Activated CD4-positive, alpha-beta T cell treated with anti-CD3 and anti-CD28 coated beads for 36 hours (primary cell): ENCODE measurements around the gene WASHC4. TPM values are rescaled to one million over a fixed set of nuclear protein-coding genes. Genes with fewer than 3 reads are reported as not detected.

Experiments used
- ATAC-seq: fragments of 200-7000 bp; cut with Tn5 transposase; one replicate; pipeline ENCODE4 v1.10.0; 2021; ENCODE audit warnings: mild to moderate bottlenecking, moderate library complexity
- CTCF ChIA-PET: fragments of 350-600 bp; sonication (Branson Sonifier 250); formaldehyde crosslinking; loops from one replicate; lab custom pipeline; 2021; ENCODE audit warnings: antibody characterized with exemption; lab: Charles Lee
- POLR2A ChIA-PET: fragments of 350-600 bp; sonication (Branson Sonifier 250); formaldehyde crosslinking; loops from one replicate; lab custom pipeline; 2021; ENCODE audit warnings: antibody characterized with exemption, inconsistent platforms; lab: Charles Lee
- DNase-seq: peaks from one replicate; pipeline ENCODE4 v3.0.0-alpha.2; 2020
- H3K27ac Mint-ChIP-seq: one replicate; pipeline ENCODE4 v1.8.0; 2021; ENCODE audit warnings: mixed read lengths
- H3K27me3 Mint-ChIP-seq: one replicate; pipeline ENCODE4 v1.8.0; 2021; ENCODE audit warnings: mixed read lengths
- H3K36me3 Mint-ChIP-seq: one replicate; pipeline ENCODE4 v1.8.0; 2021; ENCODE audit warnings: low read depth, mixed read lengths
- H3K4me1 Mint-ChIP-seq: one replicate; pipeline ENCODE4 v1.8.0; 2021; ENCODE audit warnings: mixed read lengths
- H3K4me3 Mint-ChIP-seq: one replicate; pipeline ENCODE4 v1.8.0; 2021; ENCODE audit warnings: mild to moderate bottlenecking, moderate library complexity, mixed read lengths
- H3K9me3 Mint-ChIP-seq: one replicate; pipeline ENCODE4 v1.8.0; 2021; ENCODE audit warnings: low read depth, mixed read lengths
- intact Hi-C, 2 experiments: fragments of 100-400 bp; cut with DNase I in 1 of 2; cut with micrococcal nuclease in 1 of 2; formaldehyde crosslinking; loops; one replicate each; pipeline versions ENCODE4 v1.14.2 to v1.15.1; 2022 to 2024; cut with DNase I, micrococcal nuclease
- total RNA-seq, 2 experiments: library from RNA; stranded (reverse); gene quantifications; one replicate each; pipeline ENCODE4 v1.2.3, GENCODE V29; 2021

The WASHC4 gene
- total RNA-seq, 2 experiments from 2014 or later: 29.6 to 35.9 TPM

DNA sequence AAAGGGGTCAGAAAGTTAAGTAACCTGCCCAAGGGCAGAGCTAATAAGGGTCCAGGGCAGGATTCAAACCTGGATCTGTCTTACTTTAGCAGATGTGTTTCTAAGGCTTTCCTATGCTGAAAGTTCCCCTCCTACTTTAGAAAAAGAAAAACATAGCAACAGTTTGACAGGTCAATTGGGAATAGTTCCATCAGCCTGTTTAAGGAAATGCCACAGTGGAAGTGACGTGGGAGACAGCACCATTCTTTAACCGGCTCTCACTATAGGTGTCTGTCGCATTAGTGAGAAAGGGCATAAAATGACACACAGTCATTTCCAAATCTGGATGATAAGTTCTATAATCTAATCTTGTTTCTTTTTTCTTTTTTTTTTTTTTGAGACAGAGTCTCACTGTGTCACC is 30.6 kb upstream of the WASHC4 start:
- Mint-ChIP-seq H3K4me3 (no peak overlapping the region), H3K27me3 (peaks cover 6% of the 10 kb centered on the region), H3K27ac (no peak overlapping the region), H3K9me3 (no peaks in the 10 kb centered on the region), H3K36me3 (peaks cover 3% of the 10 kb centered on the region), H3K4me1 (no peaks in the 10 kb centered on the region)
- ChIA-PET CTCF (no interaction called here), POLR2A (interaction anchor here (0.6 kb wide), 1 partner anchor 31 kb away, joined by 3 read pairs; the partner anchor contains the start of gene WASHC4)
- DNase-seq (no peak), ATAC-seq (no peak)
- intact Hi-C loops: no loop called here

GRCh38 chr12:105077435-105077834 is 30.1 kb upstream of the WASHC4 start:
- CTCF ChIA-PET: interaction anchor here (0.6 kb wide), 2 partner anchors 22 to 177 kb away, joined by 3 read pairs; no protein-coding TSS in a partner anchor
- no peaks in the 10 kb centered on the region for H3K9me3 Mint-ChIP-seq
- H3K4me1 Mint-ChIP-seq: no peaks in the 10 kb centered on the region
- H3K27ac Mint-ChIP-seq: no peak overlapping the region
- no peak for DNase-seq
- peaks cover 6% of the 10 kb centered on the region for H3K27me3 Mint-ChIP-seq
- no peak overlapping the region for H3K4me3 Mint-ChIP-seq
- intact Hi-C loops: no loop called here
- POLR2A ChIA-PET: no interaction called here
- peaks cover under 1% of the 10 kb centered on the region for H3K36me3 Mint-ChIP-seq
- no peak for ATAC-seq

- H3K4me1 Mint-ChIP-seq: peaks cover 5% of the 10 kb centered on the region
- ATAC-seq (no peak), DNase-seq (no peak)
- no peak overlapping the region for H3K4me3 Mint-ChIP-seq
- POLR2A ChIA-PET: no interaction called here
- no peaks in the 10 kb centered on the region for H3K36me3 Mint-ChIP-seq
- H3K9me3 Mint-ChIP-seq: no peaks in the 10 kb centered on the region
- intact Hi-C loops: no loop called here
- CTCF ChIA-PET: interaction anchor here (0.6 to 1.1 kb wide), 2 partner anchors 11 to 281 kb away, joined by 3 to 4 read pairs; no protein-coding TSS in a partner anchor
- H3K27ac Mint-ChIP-seq: no peak overlapping the region
- peaks cover 16% of the 10 kb centered on the region for H3K27me3 Mint-ChIP-seq
Observed at GRCh38 chr12:105078712-105079570, 28.6 kb upstream of the WASHC4 start.

- peaks cover 7% of the 10 kb centered on the region for H3K4me1 Mint-ChIP-seq
- ATAC-seq (no peak), DNase-seq (no peak)
- no peak overlapping the region for H3K27ac Mint-ChIP-seq
- ChIA-PET CTCF (interaction anchor here (1.2 to 1.3 kb wide), 2 partner anchors 29 to 622 kb away, joined by 3 to 4 read pairs; no protein-coding TSS in a partner anchor), POLR2A (no interaction called here)
- peaks cover 3% of the 10 kb centered on the region for H3K9me3 Mint-ChIP-seq
- peaks cover 24% of the 10 kb centered on the region for H3K27me3 Mint-ChIP-seq
- H3K36me3 Mint-ChIP-seq: no peaks in the 10 kb centered on the region
- intact Hi-C loops: no loop called here
- peak overlapping the region; percentile 76 for H3K4me3 Mint-ChIP-seq
Observed at GRCh38 chr12:105083031-105083430, 24.5 kb upstream of the WASHC4 start.

- CTCF ChIA-PET: interaction anchor here (1.2 to 1.3 kb wide), 2 partner anchors 29 to 622 kb away, joined by 3 to 4 read pairs; no protein-coding TSS in a partner anchor
- Mint-ChIP-seq H3K27ac (peak overlapping the region; percentile 59), H3K4me3 (peak overlapping the region; percentile 76), H3K4me1 (peaks cover 7% of the 10 kb centered on the region), H3K27me3 (peaks cover 24% of the 10 kb centered on the region), H3K36me3 (no peaks in the 10 kb centered on the region), H3K9me3 (peaks cover 3% of the 10 kb centered on the region)
- peak; percentile 42 for DNase-seq
- POLR2A ChIA-PET: no interaction called here
- intact Hi-C loops: loop anchor here in 1 of 2 experiments (1.0 kb wide), 1 partner anchor 24 kb away; the partner anchor contains the start of gene WASHC4
- ATAC-seq: peak; percentile 11
Observed at GRCh38 chr12:105083551-105084105, 23.9 kb upstream of the WASHC4 start.

- ChIA-PET CTCF (no interaction called here), POLR2A (no interaction called here)
- Mint-ChIP-seq H3K4me1 (peaks cover 7% of the 10 kb centered on the region), H3K27me3 (peaks cover 24% of the 10 kb centered on the region), H3K4me3 (peak within 1 kb of the TSS; percentile 76), H3K36me3 (no peaks in the 10 kb centered on the region), H3K9me3 (peaks cover 3% of the 10 kb centered on the region), H3K27ac (peak within 1 kb of the TSS; percentile 59)
- ATAC-seq (peak; percentile 96), DNase-seq (peak; percentile 80)
- intact Hi-C loops: loop anchor here in 1 of 2 experiments (1.0 kb wide), 1 partner anchor 23 kb away; the partner anchor contains the start of gene WASHC4
Observed at GRCh38 chr12:105084251-105085250, 23.0 kb upstream of the WASHC4 start, which contains the start of gene ALDH1L2. ALDH1L2 (minus strand) TSS chr12:105084458; CDS start chr12:105084436, 22 bp downstream.

GRCh38 chr12:105085501-105085900 is 22.0 kb upstream of the WASHC4 start:
- peaks cover 3% of the 10 kb centered on the region for H3K9me3 Mint-ChIP-seq
- no peak for ATAC-seq
- peaks cover 7% of the 10 kb centered on the region for H3K4me1 Mint-ChIP-seq
- no peak overlapping the region for H3K27ac Mint-ChIP-seq
- no peak for DNase-seq
- H3K27me3 Mint-ChIP-seq: peaks cover 24% of the 10 kb centered on the region
- CTCF ChIA-PET: interaction anchor here (0.6 kb wide), 1 partner anchor 930 kb away, joined by 4 read pairs; no protein-coding TSS in a partner anchor
- no peaks in the 10 kb centered on the region for H3K36me3 Mint-ChIP-seq
- POLR2A ChIA-PET: no interaction called here
- intact Hi-C loops: no loop called here
- H3K4me3 Mint-ChIP-seq: no peak overlapping the region

DNA sequence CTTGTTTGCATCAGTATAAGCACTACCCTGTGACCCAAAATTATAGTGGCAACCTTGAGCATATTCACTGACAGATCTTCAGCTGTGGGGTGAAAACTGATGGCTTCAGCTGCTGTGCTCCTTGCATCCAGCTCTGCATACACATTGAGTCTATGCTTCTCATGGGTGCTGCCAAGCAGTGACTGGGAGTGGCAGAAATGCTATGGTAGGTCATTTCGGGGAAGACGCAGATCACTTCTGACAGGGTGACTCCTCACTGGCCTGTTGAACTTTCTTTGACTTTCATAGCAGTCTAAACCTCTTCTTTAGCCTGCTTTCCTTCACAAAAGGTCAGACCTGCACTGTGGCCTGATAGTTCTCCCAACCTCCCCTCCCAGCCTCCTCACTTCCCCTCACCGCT is 17.7 kb upstream of the WASHC4 start:
- Mint-ChIP-seq H3K9me3 (peaks cover 3% of the 10 kb centered on the region), H3K36me3 (no peaks in the 10 kb centered on the region), H3K27me3 (peaks cover 15% of the 10 kb centered on the region), H3K27ac (no peak overlapping the region), H3K4me1 (no peaks in the 10 kb centered on the region), H3K4me3 (no peak overlapping the region)
- ChIA-PET CTCF (no interaction called here), POLR2A (no interaction called here)
- intact Hi-C loops: no loop called here
- DNase-seq (no peak), ATAC-seq (no peak)

DNA sequence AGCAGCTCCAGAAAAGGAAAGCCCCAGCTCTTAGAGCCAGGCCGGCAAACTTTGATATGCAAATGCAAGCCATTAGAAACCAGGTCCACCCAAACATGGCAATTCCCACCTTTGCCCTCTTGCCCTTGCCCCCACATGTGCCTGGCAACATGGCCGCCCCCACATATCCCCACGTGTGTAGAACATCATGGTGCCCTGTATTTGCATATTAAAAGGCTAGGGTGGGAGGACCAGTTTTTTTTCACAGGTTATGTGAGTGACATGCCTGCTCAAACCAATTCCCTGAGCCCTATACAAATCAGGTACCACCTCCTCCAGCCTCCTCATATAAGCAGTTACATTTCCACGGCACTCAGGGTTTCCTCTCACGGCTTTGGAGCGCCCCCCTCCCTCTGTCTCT is 17.2 kb upstream of the WASHC4 start:
- ATAC-seq: no peak
- Mint-ChIP-seq H3K4me3 (no peak overlapping the region), H3K4me1 (no peaks in the 10 kb centered on the region), H3K27me3 (peaks cover 14% of the 10 kb centered on the region), H3K27ac (no peak overlapping the region), H3K36me3 (peaks cover 2% of the 10 kb centered on the region), H3K9me3 (peaks cover 7% of the 10 kb centered on the region)
- DNase-seq: no peak
- intact Hi-C loops: no loop called here
- ChIA-PET POLR2A (no interaction called here), CTCF (no interaction called here)

DNA sequence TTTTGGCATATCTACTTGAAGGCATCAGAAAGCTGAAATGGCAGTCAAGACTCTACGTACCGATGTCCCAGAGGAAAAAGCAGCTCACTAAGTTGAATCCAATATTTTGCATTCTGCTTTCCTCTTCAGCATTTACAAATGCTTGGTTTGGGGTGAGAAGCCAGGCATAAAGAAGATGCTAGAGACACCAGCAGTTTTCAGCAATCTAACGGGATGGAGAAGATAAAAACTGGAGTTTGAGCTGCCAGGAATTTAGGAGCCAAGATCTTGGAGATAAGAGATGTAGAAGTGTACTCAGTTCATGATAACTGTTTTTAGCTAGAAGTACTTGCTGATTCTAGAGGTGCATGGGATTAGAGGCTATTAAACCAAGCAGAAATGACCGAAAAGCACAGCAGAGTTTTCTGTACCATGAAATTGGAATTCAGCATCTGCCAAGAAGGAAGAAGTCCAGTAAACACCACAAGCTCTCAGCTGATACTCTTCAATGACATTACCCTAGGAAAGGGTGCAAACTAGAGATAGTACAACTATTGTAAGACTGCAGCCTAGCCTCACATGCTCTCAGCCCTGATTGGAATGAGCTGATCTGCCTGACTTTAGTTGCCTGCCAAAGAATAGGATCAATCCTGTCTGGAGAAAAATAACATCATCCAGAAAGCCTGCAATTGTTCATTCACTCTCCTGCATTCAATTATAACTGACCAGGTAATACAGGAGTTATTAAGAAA is 15.9 kb upstream of the WASHC4 start:
- peaks cover 13% of the 10 kb centered on the region for H3K9me3 Mint-ChIP-seq
- peaks cover 8% of the 10 kb centered on the region for H3K27me3 Mint-ChIP-seq
- peaks cover 5% of the 10 kb centered on the region for H3K36me3 Mint-ChIP-seq
- H3K4me3 Mint-ChIP-seq: no peak overlapping the region
- DNase-seq (no peak), ATAC-seq (no peak)
- CTCF ChIA-PET: interaction anchor here (0.9 kb wide), 1 partner anchor 224 kb away, joined by 3 read pairs; no protein-coding TSS in a partner anchor
- intact Hi-C loops: no loop called here
- no peak overlapping the region for H3K27ac Mint-ChIP-seq
- POLR2A ChIA-PET: no interaction called here
- H3K4me1 Mint-ChIP-seq: no peaks in the 10 kb centered on the region
